HG03439 (cell line): ENCODE measurements around the gene NCBP2L.

Experiments used
- ATAC-seq: cut with Tn5 transposase; IDR thresholded peaks from one replicate; pipeline ENCODE4 v1.9.1; 2021; ENCODE audit warnings: mild to moderate bottlenecking, moderate library complexity; ENCODE audit not compliant: unreplicated experiment

Gene NCBP2L

GRCh38 chrX:107752043-107752442, 25.5 kb upstream of the NCBP2L start:
- no peak for ATAC-seq

- no peak for ATAC-seq
Observed at GRCh38 chrX:107752714-107753113, 24.8 kb upstream of the NCBP2L start.

- ATAC-seq: no peak
Observed at GRCh38 chrX:107753187-107753586, 24.3 kb upstream of the NCBP2L start.

- ATAC-seq: no peak
Observed at GRCh38 chrX:107755721-107756120, 21.8 kb upstream of the NCBP2L start.

GRCh38 chrX:107758231-107758766, 19.2 kb upstream of the NCBP2L start:
- no peak for ATAC-seq

GRCh38 chrX:107760304-107761077, 17.0 kb upstream of the NCBP2L start:
- ATAC-seq: no peak

- ATAC-seq: no peak
Observed at GRCh38 chrX:107763647-107764046, 13.9 kb upstream of the NCBP2L start.

GRCh38 chrX:107764845-107765608, 12.5 kb upstream of the NCBP2L start:
- ATAC-seq: no peak

- no peak for ATAC-seq
Observed at GRCh38 chrX:107766470-107767150, 10.9 kb upstream of the NCBP2L start.

- ATAC-seq: no peak
Observed at GRCh38 chrX:107768051-107768450, 9.5 kb upstream of the NCBP2L start.

- ATAC-seq: no peak
Observed at GRCh38 chrX:107769581-107770317, 7.8 kb upstream of the NCBP2L start.

- no peak for ATAC-seq
Observed at GRCh38 chrX:107773206-107773605, 4.3 kb upstream of the NCBP2L start.

GRCh38 chrX:107773906-107774435, 3.6 kb upstream of the NCBP2L start:
- no peak for ATAC-seq

- ATAC-seq: peak; percentile 10
Observed at GRCh38 chrX:107775000-107775733, 2.4 kb upstream of the NCBP2L start.

- ATAC-seq: peak; percentile 82
Observed at GRCh38 chrX:107775734-107776511, 1.6 kb upstream of the NCBP2L start, which contains the start of gene TSC22D3. Gene TSC22D3 (minus strand): TSS chrX:107775787. CDS start chrX:107775419, 368 bp downstream.

- ATAC-seq: peak; percentile 83
Observed at GRCh38 chrX:107776649-107777535, 641 bp upstream of the NCBP2L start.

GRCh38 chrX:107780525-107780924, 3.0 kb downstream of the NCBP2L start:
- ATAC-seq: no peak

GRCh38 chrX:107787827-107788226, 10.3 kb downstream of the NCBP2L start:
- ATAC-seq: no peak
